Renal cortical epithelial cell (primary cell): Measurements from ENCODE around the gene IL34. TPM values are rescaled to one million over a fixed set of nuclear protein-coding genes. Genes with fewer than 3 reads are reported as not detected.

Experiments used
- DNase-seq: peaks from one replicate; pipeline ENCODE4 v3.0.0-alpha.2; 2011; ENCODE audit warnings: low read depth
- total RNA-seq: library from RNA; depleted of rRNA; stranded (reverse); fragments of >200 nt; gene quantifications from 2 replicates; pipeline ENCODE4 v1.2.3, GENCODE V29; 2014

IL34 gene
- total RNA-seq, 1 donor from 2014 or later, result 0.60 TPM

DNA sequence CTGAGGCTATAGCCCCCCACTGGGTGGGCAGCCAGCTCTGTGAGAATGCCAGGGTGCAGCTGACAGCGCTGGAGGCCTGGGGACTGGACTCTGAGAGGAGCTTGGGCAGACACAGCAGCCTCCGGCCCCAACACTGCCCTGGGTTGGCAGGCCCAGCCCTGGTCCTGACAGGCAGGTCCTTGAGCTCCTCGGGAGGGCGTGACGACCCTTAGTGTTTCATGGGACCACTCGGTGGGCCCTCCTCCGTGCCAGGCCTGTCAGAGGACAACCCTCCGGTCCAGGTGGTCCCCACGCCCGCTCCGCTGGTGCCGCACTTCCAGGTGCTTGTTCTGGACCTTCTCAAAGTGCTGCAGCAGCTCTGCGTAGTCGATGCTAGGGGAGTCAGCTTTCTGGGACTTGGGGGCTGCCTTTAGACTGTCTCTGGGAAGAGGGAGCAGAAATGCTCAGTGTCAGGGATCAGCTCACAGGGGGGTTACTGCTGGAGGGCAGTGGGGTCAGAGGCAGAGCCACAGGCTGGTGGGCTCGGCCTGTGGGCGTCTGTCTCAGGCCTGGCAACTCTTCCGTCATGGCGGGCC lies 41.4 kb downstream of the IL34 start:
- DNase-seq, result no peak

DNA sequence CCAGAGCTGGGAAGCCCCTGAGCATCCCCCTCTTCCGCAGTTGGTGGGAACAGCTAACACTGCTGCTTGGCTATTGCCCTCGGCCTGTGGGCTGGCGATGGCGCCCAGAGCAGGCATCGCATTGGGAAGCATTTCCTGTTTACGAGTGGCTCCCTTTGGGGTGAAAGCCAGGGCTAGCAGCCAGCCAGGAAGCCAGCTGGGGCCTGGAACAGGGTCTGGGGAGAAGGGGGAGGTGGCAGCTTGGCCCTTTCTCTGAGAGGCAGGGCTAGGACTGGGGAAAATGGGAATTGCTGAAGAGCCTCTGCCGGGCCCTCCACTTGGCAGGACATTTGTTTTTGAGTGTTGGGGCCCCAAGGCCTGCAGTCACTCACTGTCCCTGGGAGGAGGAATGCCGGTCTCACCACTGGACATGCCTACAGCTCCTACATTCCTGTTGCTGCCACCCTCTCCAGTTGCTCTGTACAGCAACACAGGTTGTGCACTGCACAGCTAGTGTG lies 41.9 kb downstream of the IL34 start:
- no peak for DNase-seq

DNA sequence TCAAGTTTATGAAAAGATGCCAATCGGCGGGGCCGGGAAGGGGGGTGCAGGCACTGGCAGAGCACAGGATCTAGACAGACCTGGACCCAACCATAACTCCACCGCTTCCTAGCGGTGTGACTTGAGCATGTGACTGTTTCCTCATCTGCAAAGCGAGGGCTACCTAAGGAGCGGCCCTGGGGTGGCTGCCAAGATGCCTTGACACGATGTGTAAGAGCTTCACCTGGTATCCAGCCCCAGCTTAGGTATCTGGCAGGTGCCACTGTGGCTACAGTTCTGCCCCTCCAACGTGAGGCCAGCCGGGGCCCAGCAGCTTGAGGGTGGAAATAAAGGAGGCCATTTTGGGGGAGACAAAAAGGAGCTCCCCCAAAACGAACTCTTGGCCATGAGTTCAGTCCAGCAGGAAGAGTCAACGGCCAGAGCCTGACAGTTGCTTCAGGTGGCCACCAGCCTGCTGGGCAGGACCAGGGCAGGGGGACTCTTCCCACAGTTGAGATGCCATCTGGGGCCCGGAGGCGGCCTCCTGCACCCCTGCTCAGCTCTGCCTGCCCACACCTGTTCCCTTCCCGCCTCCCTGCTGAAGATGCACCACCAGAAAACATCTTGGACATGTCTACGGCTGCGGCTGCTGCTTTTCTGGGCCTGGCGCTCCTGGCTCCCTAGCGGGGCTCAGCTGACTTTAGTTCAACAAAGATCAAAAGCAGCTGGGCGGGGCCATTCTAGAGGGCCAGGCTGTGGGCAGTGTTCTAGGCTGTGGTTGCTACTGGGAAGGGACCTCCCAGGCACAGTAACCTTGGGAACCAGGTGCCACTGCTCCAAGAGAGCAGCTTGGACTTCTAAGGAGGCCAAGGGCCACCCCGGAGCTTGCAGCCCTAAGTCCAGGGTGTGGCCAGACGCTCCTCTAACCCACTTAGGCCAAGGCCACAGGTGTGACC lies 42.9 kb downstream of the IL34 start:
- DNase-seq, result no peak

DNA sequence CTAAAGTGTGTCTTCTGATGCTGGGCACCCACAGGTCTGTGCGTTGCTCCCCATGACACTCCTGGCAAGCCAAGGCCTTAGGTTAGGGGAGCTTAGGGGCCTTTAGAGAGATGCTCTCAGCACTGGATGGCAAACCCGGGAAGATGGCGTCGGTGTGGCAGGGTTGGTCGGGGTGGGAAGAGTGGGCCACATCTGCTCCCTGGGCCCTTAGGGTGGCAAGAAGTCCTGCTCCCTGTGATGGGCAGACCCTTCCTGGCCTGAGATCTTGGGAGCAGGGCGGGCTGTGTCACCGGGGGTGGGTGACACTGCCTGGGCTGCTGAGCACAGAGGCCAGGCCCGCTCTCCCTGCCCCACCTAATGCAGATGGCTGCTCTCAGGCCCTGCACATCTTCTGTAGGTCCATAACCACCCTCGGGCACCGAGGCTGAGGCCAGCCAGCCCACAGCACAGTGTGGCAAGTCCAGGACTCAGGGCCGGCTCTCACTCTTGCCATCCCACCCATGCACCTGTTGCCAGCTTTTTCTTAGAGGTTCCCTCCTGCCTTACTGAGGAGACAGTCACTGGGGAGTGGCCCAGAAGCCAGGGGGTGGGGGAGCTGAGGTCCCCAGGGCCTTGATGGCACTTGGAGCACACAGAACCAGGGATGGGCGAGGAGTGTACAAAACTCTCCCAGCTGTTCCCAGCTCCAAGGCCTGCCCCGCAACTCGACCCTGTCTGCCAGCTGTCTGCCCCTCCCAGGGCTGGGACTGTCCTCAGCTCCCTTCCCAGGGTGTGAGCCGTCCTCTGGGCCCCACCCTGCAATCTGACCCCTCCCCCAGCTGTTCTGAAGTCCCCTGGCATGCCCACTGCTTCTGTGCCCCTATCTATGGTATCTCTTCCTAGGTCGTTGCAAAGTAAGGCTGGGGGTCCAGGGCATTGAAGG lies 43.9 kb downstream of the IL34 start:
- no peak for DNase-seq

DNA sequence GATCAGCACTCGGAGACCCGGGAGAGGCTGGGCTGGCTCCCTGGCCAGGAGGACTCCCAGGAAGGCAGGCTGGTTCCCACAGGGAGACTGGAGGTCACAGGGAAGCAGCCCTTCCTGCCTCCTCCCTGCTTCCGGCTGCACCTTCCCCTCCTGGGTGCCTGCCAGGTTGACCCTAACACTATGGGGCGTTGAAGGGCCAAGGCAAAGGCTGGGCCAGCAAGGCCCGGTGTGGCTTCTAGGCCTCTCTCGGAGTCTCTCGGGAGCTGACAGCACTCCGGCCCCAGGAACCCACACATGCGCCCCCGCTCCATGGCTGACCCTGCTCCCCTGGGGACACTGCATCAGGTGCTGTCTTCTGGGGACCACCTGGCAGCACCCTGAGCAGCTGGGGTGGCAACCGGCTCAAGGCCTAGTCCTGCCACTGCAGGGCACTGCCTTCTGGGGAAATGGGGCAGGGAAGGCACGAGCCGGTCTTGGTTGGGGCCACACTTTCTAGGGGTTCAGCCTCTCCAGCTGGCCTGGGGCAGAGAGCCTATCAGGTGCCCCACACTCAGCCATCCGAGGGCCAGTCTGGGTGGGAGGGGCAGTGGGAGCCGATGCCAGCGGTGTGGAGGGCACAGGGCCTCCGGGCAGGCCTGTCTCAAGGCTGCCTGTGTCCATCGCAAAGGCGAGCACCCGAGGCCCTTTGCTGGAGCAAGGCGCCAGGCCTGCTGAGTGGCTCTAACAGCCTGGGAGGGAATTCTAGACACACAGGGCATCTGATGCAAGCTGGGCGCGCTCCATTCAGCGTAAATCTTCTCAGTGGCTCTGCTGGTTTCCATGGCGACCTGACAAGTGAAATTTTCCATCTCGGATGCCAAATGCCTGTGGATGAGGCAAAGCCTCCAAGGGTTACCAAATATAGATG lies 45.1 kb downstream of the IL34 start:
- peak; percentile 53 for DNase-seq

DNA sequence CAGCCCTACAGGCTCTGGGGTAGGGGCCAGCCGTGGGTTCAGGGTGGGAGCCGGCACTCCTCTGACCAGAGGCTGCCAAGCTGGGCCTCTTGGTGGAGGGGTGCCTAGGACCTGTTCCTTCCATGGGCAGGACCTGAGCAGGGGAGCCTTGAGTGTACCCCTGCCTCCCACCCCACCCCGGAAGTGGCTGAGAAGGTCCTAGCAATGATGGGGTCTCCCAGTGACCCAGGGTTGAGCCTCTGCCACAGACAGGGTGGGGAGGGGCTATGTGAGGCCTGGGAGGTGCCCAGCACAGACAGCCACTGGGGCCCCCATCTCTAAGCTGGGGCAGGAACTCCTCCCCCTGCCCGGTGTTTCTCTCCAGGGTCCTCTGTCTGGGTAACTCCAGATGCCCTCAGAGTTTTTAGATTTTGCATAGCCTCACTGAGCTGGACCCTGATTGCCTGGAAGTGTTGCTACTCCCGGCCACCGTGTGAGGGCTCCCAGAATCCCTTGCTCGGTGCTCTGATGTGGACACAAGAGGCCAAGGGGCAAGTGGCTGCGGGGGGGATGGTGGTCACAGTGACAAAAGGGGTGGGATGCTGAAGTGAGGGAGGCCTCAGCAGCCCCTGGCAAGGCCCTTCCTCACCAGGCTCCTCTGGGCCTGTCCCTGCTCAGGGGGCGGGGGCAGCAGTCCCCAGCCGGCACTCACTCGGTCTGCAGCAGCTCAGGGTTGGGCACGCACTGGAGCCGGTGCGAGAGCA lies 45.9 kb downstream of the IL34 start:
- DNase-seq, result no peak

DNA sequence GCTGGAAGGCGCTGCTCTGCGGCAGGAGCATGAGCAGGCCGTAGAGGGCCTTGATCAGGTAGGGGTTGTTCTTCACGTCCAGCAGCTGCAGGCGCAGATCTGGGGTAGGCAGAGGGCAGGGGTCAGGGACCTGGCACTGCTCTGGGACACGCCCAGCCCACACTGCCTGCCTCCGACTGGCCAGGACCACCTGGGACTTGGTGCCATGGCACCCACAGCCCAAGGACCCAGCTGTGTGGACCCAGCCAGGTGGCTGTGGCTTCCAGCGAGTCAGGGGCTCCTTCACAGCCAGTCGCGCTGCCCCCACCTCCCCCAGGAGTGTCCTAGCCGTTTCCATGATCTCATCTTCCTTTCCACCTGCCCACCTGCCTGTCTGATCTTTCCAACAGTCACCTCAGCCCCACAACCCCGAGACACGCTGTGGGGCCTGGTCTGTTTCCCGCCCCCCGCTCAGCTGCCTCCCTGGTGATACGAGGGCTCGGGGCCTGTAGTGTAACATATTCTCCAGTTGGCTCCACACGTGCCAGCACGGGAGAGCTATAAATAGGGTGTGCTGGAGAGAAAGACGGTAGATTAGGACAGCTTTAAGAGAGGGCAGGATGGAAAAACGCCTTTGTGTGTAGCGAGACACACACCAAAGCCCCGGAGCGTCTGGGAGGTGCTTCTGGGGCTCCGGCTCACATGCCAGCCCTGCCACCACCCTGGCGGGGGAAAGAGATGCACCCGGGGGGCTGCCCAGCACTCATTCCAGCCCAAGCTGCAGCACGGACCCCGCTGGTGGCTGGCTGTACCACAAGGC lies 46.7 kb downstream of the IL34 start:
- no peak for DNase-seq

DNA sequence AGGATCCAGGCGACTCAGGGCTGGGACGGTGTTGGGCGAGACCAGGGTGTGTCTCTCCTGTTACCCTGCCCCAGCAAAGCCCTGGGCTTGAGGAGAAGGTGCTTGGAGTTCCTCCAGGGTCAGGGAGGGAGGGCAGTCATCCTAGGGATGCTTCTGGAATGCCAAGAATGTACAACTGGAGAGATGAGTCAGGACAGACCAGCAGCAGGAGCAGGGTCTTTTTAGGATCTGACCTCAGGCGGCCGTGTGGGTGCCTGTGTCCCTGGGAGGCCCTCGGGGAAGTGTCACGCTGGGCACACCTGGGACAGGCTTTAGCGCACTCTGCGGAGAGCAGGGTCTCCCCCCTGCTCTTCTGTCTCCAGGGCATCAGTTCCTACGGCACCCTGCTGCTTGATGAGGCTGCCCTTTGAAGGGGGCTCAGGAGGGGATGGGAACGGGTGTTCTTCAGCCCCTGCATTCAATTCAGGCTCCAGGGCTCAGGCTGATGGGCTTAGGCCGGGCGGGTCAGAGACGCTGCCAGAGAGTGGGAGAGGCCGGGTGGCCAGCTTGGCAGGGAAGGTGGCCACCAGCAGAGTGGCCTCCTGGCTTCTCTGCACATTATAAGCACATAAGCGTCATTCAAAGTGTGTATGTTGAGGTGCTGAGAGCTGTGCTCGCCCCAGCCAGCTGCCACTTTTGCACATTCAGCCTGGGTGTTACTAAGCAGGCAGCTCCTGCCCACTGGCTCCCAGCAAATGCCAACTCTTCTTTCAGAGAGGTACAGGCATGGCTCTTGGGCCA lies 47.9 kb downstream of the IL34 start:
- peak; percentile 84 for DNase-seq

DNA sequence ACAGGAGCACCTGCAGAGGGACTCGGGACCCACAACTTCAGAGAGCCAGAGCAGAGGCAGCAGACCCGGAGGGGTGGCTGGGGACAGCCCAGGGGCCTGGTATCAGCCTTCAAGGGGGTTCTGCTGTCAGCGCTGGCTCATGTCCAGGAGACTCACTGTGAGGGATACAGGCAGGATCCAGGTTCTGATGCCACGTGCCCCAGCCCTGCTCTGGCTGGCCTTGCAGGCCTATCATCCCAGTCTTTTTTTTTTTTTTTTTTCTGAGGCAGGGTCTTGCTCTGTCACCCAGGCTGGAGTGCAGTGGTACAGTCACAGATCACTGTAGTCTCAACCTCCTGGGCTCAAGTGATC lies 48.5 kb downstream of the IL34 start:
- no peak for DNase-seq

DNA sequence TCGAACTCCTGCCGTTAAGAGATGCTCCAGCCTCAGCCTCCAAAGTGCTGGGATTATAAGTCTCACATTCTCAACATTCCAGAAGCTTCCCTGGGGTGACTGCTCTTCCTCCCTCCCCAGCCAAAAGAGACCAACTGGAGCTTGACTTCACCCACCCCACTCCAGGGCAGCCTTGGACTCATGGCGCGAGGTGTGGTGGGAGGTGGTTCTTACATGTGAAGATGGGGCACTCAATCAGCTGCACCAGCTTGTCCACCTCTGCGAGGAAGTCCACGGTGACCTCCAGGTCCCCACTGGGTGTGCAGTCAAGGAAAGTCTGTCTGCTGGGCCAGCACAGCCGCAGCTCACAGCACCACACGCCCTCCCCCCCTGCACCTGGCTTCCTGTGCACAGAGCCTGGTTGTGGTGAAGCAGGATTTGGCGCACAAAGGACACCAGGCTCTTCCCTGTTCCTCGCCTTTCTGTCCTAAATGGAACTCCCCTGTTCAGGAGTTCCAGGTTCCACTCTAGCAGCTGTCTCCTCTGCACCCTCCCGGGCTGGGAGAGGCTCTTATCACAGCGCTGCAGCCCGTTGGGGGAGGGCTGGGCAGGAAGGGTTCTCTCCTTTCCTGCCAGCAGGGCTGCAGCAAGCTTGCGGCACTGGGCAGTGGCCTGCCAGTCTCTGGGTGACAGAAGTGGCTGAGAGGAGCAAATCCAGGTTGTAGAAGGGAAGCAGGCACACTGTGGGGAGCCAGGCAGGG lies 49.1 kb downstream of the IL34 start:
- no peak for DNase-seq

DNA sequence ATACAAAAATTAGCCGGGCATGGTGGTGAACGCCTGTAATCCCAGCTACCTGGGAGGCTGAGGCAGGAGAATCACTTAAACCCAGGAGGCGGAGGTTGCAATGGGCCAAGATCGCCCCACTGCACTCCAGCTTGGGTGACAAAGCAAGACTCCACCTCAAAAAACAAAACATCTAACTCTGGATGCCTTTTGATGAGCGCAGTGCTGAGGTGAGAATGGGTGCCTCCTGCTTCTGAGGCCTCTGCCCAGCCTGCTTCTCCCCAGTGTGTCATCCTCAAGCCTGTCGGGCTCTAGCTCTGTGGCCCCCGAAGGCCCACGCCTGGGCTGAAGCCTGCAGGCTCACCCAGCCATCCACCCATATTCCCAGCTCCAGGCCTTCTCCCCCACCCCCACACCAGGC lies 50.0 kb downstream of the IL34 start:
- no peak for DNase-seq

DNA sequence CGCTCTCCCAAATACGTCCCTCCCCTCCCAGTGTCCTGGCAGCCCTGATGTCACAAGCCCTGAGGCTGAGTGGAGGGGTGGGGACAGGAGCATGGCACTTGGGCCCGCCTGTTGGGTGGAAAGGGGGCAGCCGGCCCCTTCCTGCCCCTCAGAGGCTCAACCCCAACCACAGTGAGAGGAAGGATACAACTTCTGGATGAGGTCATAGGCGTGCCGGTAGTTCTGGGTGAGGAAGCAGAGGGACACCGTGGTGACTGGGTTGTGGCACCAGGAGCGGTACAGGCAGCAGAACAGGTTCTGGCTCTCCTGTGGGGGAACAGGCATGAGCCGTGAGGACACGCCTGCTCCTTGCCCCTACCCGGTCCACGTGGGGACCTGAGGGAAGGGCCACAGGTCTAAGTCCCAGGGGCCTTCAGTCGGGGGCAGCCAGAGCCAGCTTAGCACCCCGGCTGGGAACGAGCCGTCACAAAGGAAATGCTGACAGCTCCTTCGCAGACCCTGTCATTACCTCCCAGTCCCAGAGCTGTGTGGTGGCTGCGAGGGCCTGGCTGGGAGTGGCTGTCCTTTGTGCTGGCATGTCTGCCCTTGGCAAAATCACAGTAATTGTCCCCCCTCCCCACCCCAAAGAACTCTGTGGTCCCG lies 50.7 kb downstream of the IL34 start:
- no peak for DNase-seq

DNA sequence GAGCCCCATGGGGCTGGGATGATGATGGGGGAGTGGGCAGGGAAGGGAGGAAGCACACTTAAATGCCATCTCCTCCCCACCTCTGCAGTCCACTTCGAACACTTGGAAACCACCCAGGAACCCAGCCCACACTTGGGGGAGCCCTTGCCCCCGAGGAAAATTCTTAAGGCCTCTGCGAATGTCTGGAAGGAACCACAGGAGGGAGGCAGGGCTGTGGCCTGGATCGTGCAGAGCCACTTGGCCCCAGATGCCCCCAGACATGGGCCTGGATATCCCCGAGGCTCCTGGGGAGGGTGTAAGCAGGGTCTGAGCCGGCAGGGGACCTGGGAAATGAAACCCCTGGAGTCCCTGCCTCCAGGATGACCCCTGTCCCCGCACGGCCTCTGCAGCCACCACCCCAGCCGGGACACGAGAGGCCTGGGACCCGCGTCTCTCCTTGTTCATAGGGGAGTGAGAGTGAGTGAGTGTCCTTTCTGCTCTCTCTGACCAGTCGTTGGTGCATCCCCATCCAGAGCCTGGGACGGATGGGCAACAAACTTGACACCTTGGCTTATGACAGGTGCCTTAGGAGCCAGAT lies 51.3 kb downstream of the IL34 start:
- DNase-seq, result no peak

DNA sequence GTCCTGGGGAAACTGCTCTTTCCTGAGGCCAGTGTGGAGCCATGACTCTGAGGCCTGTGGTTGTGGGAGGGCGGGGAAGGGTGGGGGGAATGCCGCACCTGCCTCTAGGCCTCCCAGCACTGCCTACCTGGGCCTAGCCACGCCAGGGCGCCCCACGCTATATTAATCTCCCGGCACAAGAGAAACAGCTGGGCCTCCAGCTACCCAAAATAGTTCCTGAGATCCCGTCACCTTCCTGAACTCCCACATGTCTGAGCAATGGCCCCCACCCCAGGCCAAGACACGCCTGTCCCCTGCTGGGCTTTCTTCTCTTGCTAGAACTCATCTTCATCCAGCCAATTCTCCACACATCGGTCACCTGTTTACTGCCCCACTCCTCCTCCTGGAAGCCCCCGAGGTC lies 52.5 kb downstream of the IL34 start:
- DNase-seq, result no peak

DNA sequence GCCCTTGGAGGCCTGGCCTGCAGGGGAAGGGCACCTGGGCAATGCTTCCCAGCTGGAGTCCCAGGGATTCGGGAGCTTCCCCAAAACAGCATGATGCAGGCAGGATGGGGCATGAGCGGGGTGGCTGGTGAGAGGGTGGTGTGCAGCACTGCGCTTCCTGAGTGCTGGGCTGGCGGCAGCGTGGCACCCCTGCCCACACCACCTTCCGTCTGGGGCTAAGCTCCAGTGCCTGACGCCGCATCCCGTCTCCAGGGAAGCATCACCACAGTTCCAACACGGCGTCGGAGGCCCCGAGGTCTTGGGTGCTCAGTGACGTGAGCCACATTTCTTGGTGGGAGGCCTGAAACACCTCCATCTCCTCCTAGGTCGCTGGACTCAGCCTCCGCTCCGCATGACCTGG lies 53.3 kb downstream of the IL34 start:
- no peak for DNase-seq

DNA sequence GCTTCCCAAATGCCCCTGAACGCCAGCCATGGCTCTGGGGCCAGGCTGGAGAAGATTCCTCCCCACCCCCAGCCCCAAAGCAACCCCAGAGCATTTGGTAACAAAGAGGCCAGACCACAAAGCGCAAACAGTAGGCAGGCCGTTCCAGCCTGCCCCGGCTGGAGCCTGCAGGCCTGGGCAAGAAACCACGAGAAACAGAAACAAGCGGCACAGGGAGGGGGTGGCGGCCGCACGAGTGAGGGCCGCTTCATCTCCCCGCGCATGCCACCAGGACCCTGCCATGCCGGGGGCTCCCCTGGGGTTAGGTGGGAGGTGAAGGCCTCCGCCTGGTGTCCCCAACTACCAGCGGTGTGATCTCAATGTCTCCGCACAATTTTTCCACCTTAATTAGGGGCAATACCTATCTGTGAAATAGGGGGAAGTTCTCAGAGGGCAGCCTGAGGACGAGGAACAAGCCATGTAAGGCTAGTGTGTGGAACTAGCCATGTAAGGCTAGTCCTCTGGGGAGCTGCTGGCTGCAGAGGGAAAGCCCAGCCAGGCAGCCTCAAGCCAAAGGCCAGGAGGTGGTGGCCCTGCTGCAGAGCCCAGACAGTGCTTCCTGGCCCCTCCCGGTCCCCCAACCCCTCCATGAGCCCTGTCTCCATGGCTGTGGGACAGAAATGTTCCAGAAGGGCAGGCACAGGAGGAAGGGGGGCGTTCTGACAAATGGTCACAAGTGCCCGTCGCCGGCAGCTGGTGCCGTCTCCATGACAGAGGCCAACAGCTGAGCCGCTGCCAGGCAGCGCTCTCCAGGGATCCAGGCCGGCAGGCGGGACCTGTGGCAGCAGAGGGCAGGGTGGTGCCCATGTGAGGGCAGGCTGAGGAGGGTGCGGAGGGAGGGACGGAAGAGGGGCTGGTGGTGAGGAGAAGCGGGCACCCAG lies 54.0 kb downstream of the IL34 start:
- no peak for DNase-seq
